ENCODE results near the gene SORCS1. TPM values are rescaled to one million over a fixed set of nuclear protein-coding genes. Genes with fewer than 3 reads are reported as not detected.
A peak's percentile ranks its signal among the peaks of the same experiment; 100 is the strongest.

The SORCS1 gene
- total RNA-seq, 4 donors from 2014 or later: 7.1 to 16.7 (median 10.7) TPM

DNA sequence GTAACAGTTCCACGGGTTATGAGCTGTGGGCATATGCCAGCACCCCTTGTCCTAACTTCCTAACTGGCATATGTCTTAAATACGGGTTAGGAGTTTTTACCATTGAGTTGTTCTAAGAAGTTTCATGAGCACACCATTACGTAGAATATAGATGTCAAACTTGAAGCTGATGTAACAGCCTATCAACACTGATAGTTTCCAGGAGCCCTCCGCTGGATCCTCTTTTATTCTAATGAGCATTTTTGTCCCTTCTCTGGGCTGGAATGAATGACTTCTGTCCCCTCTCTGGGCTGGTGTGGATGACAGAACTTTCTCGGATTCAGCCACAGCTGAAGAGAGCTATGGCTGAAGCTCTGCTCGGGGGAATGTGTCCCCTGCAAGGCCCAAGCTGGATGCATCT, 256.3 kb downstream of the SORCS1 start:
- 96% methylated on average over 6 of the region's 6 CpGs for whole genome bisulfite sequencing
- Histone ChIP-seq H3K27ac (replicated peaks in 1 of 4) (no peak overlapping the region), H3K36me3 (no peaks in the 10 kb centered on the region), H3K4me3 (no peak overlapping the region), H3K4me1 (no peaks in the 10 kb centered on the region), H3K27me3 (no peaks in the 10 kb centered on the region), H3K9me3 (no peaks in the 10 kb centered on the region)
- intact Hi-C loops (cut with DNase I): no loop called here
- no peak for TF ChIP-seq EP300 (IDR thresholded peaks at IDR 0.05)
- TF ChIP-seq POLR2A (IDR thresholded peaks at IDR 0.05; ENCODE audit: low read depth): no peak
- TF ChIP-seq POLR2AphosphoS5 (IDR thresholded peaks at IDR 0.05): no peak
- TF ChIP-seq, protein P1, sequence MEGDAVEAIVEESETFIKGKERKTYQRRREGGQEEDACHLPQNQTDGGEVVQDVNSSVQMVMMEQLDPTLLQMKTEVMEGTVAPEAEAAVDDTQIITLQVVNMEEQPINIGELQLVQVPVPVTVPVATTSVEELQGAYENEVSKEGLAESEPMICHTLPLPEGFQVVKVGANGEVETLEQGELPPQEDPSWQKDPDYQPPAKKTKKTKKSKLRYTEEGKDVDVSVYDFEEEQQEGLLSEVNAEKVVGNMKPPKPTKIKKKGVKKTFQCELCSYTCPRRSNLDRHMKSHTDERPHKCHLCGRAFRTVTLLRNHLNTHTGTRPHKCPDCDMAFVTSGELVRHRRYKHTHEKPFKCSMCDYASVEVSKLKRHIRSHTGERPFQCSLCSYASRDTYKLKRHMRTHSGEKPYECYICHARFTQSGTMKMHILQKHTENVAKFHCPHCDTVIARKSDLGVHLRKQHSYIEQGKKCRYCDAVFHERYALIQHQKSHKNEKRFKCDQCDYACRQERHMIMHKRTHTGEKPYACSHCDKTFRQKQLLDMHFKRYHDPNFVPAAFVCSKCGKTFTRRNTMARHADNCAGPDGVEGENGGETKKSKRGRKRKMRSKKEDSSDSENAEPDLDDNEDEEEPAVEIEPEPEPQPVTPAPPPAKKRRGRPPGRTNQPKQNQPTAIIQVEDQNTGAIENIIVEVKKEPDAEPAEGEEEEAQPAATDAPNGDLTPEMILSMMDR (IDR thresholded peaks at IDR 0.05): no peak
- no peak for DNase-seq (ENCODE audit: extremely low spot score)

DNA sequence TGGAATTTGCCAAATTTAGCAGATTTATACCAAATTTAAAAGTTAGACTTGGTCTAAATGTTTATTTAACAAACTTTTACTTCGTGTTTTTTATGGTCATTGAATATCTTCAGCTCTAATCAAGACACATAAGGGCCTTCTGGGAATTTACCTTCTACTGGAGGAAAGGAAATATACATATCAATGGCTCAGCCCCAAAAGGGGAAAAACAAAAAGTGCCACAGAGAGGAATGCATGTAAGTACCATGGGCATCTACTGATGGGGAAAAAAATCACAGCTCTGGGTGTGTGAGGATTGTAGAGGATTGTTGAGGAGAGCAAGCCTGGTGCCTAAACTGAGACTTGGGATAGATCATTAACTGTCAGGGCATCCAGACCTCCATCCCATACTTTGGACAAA, 260.3 kb downstream of the SORCS1 start:
- no peak for TF ChIP-seq POLR2AphosphoS5 (IDR thresholded peaks at IDR 0.05)
- no peak for TF ChIP-seq EP300 (IDR thresholded peaks at IDR 0.05)
- no peak for TF ChIP-seq POLR2A (IDR thresholded peaks at IDR 0.05; ENCODE audit: low read depth)
- TF ChIP-seq, protein P1 (IDR thresholded peaks at IDR 0.05): no peak
- intact Hi-C loops (cut with DNase I): no loop called here
- H3K9me3 ChIP-seq: no peaks in the 10 kb centered on the region
- DNase-seq (ENCODE audit: extremely low spot score): no peak
- H3K4me3 ChIP-seq: no peak overlapping the region
- H3K27me3 ChIP-seq: no peaks in the 10 kb centered on the region
- no peaks in the 10 kb centered on the region for H3K4me1 ChIP-seq
- 59% methylated on average over 1 of the region's 1 CpG for WGBS
- no peaks in the 10 kb centered on the region for H3K36me3 ChIP-seq
- H3K27ac ChIP-seq (replicated peaks in 1 of 4): no peak overlapping the region

DNA sequence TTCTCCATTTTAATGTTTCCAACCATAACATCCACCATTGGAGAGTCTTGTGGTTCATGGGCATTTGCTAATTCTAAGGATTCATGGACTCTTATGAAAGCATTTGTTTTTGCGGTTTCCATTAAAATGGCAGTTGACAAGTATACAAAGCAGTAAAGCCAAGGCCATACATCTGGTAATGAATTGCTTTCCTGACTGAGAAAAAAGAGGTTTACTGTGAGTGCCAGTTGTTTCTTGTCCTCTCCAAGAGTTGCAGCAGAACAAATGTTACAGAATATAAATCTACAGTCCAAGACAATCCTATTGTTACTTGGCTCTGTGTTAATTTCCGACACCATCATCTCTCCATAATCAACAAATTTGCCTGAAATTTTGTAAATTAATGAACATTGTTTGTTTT, 261.3 kb downstream of the SORCS1 start:
- TF ChIP-seq POLR2A (IDR thresholded peaks at IDR 0.05; ENCODE audit: low read depth) (no peak), POLR2AphosphoS5 (IDR thresholded peaks at IDR 0.05) (no peak), EP300 (IDR thresholded peaks at IDR 0.05) (no peak)
- TF ChIP-seq, protein P1 (IDR thresholded peaks at IDR 0.05): no peak
- H3K27me3 ChIP-seq: no peaks in the 10 kb centered on the region
- DNase-seq (ENCODE audit: extremely low spot score): no peak
- 91% methylated on average over 2 of the region's 2 CpGs for WGBS
- peaks cover 0 to 4% (median 2%) of the 10 kb centered on the region in 4 donors for H3K4me1 ChIP-seq
- intact Hi-C loops (cut with DNase I): no loop called here
- no peak overlapping the region for H3K4me3 ChIP-seq
- no peaks in the 10 kb centered on the region for H3K36me3 ChIP-seq
- no peaks in the 10 kb centered on the region for H3K9me3 ChIP-seq
- H3K27ac ChIP-seq (replicated peaks in 1 of 4): no peak overlapping the region

DNA sequence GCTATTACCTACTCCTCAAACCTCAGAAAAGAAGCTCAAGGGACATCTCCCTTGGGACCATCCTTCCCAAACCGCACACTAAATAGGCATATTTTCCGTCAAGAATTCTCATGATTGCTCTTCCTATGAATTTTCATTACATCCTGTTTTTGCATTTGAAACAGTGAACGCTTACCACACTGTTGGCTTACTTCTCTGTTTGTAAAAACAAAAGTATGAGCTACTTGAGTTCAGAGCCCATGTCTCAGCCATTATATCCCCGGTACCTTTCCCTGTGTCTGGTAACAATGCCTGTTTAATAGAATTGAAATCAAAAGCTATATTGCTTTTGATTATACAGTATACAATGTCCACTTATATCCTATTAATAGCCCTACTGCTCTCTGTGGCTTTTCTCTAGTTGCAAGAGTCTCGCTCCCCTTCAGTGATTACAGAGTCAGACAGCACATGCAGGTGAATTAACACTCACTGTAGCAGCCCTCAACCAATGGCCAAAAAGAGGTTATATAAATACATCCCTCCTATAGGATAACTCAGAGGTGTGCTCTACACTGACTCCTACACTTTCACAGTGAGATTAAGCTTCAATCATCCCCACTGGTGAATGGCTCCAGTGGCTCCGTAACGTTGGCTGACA, 264.4 kb downstream of the SORCS1 start:
- Histone ChIP-seq H3K4me1 (peaks cover 0 to 11% (median 5%) of the 10 kb centered on the region in 4 donors), H3K27ac (replicated peaks in 1 of 4) (no peak overlapping the region), H3K4me3 (no peak overlapping the region), H3K27me3 (no peaks in the 10 kb centered on the region), H3K9me3 (no peaks in the 10 kb centered on the region), H3K36me3 (no peaks in the 10 kb centered on the region)
- TF ChIP-seq EP300 (IDR thresholded peaks at IDR 0.05) (no peak), POLR2AphosphoS5 (IDR thresholded peaks at IDR 0.05) (no peak)
- TF ChIP-seq, protein P1 (IDR thresholded peaks at IDR 0.05): no peak
- intact Hi-C loops (cut with DNase I): no loop called here
- no peak for DNase-seq (ENCODE audit: extremely low spot score)
- 81% methylated on average over 7 of the region's 7 CpGs for WGBS

DNA sequence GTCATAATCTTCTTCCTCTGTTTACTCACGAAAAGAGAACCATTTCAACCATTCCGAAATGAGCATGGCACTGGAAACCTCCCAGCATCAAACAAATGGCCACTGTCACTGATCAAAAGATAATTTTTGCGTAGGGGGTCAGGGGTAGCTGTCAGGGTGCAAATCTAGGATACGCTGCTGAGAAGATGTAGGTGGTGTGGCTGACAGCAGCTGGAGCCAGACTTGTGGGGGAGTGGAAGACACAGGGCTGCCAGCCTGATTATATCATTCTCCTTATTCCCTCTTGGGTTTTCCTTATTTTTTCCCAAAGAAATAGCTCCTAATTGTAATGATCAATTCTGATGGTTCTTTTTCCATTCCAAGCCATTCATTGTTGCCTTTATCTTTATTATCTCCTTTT, 266.1 kb downstream of the SORCS1 start:
- intact Hi-C loops (cut with DNase I): no loop called here
- DNase-seq (ENCODE audit: extremely low spot score): no peak
- TF ChIP-seq POLR2AphosphoS5 (IDR thresholded peaks at IDR 0.05): no peak
- no peak for TF ChIP-seq POLR2A (IDR thresholded peaks at IDR 0.05; ENCODE audit: low read depth)
- TF ChIP-seq, protein P1 (IDR thresholded peaks at IDR 0.05): no peak
- no peak for TF ChIP-seq EP300 (IDR thresholded peaks at IDR 0.05)
- Histone ChIP-seq H3K4me1 (peaks cover 0 to 19% (median 14%) of the 10 kb centered on the region in 4 donors), H3K9me3 (no peaks in the 10 kb centered on the region), H3K27ac (replicated peaks in 1 of 4) (peak overlapping the region in 2 of 4 donors; percentile 5 to 44), H3K4me3 (no peak overlapping the region), H3K36me3 (no peaks in the 10 kb centered on the region), H3K27me3 (no peaks in the 10 kb centered on the region)
- 79% methylated on average over 4 of the region's 4 CpGs for WGBS

Data from esophagus muscularis mucosa (tissue), 4 donors.